GM19035 (cell line): Measurements from ENCODE around the gene GDF2.

Experiments used
- ATAC-seq: cut with Tn5 transposase; IDR thresholded peaks from one replicate; pipeline ENCODE4 v1.9.1; 2021; ENCODE audit not compliant: unreplicated experiment

The GDF2 gene

GRCh38 chr10:47311193-47311931 is 10.9 kb upstream of the GDF2 start:
- no peak for ATAC-seq

DNA sequence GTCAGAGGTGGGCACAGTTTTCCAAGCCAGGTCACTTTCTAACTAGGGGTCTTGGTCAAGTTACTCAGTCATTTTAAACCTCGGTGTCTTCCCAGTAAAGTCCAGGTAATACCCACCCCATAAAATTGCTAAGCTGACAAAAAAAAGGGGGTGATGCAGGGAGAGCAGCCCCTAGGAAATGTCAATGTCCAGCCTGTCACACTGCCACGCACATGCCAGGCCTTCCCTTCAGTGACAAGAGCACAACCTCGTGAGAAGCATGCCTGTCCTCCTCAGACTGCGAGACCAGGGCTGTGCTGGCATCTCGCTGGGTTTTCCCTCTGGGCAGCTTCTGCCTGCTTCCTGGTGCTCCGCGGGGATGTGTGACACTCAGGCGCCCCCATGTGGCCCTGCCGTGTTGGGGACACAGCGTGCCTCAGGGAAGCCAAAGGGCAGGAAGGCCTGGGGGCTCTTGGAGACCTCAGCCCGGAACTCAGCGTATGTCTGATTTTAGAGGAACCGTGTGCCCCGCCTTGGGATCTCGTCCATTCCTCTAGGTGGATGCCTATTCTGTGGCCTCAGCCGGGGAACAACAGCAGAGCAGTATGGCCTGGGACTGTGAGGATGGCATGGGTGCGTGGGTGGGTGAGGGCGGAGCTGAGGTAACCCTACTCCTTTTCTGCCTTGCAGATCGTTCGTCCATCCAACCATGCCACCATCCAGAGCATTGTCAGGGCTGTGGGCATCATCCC is 10.2 kb upstream of the GDF2 start:
- ATAC-seq, result peak; percentile 84

DNA sequence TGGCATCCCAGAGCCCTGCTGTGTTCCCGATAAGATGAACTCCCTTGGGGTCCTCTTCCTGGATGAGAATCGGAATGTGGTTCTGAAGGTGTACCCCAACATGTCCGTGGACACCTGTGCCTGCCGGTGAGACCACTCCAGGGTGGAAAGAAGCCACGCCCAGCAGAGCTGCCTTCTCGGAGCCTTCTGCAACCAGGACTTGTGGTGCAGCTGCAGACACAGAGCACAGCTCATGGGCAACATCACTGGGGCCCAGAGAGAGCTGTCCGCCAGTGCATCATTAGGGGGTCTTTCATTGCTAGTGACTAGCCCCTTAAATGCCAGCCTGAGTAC is 9.6 kb upstream of the GDF2 start:
- no peak for ATAC-seq

GRCh38 chr10:47314416-47314970 is 7.8 kb upstream of the GDF2 start:
- ATAC-seq, result no peak

GRCh38 chr10:47315421-47315820 is 6.8 kb upstream of the GDF2 start:
- ATAC-seq, result no peak

- no peak for ATAC-seq
Measured at GRCh38 chr10:47316131-47316530, 6.1 kb upstream of the GDF2 start.

DNA sequence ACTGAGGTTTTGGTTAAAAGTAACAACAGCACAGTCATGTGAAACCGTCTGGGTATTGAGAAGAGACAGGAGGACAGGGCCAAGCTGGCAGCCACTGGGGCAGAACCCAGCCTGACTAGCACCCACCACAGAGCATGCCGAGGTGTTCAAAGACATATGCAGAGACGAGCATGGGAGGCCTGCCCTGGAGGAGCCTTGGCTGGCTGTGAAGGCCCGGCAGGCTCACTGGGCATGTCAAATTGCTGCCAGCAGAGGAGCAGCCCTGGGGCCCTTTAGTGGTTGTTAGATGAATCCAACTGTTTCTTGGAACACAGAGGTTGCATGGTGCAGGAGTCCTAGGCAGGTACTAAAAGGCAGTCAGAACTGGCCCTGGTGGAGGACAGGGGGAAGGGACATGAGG is 5.0 kb upstream of the GDF2 start:
- ATAC-seq, result no peak

DNA sequence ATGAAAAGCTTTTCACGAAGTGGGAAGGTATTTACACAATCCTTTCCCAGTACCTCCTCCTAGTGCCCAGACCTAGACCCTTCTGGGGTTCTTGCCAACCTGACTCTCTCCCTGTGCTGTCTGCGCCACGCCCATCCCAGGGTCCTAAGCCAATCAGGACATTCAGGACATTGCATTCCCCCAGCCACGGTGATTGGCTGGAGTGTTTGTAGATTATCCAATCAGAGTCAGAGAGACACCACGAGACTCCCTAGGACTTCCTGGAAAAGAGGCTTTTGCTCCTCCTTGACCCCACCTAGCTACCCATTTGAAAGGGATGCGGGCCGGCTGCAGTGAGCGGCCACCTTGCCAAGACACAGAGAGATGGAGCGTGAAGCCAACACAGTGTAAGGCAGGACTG is 3.5 kb upstream of the GDF2 start:
- ATAC-seq, result no peak

GRCh38 chr10:47319784-47320183 is 2.5 kb upstream of the GDF2 start:
- ATAC-seq, result no peak

DNA sequence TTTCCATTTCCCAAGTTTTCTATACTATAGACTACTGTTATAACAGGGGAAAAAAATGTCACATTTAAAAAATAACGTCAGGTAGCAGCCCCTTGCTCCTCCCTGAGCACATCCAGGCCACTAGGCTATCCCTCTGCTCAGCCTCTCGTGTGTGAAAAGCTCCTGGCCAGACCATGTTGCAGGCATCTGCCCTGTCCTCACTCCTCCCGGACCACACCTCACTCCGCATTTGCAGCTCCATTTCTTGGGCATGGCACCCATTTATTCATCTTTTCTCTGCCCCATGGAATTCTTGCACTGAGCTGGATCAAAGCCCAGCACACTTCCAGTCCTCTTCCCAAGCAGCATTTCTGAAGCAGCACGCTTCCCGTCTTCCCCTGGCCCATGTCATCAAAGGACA is 1.4 kb upstream of the GDF2 start:
- no peak for ATAC-seq

DNA sequence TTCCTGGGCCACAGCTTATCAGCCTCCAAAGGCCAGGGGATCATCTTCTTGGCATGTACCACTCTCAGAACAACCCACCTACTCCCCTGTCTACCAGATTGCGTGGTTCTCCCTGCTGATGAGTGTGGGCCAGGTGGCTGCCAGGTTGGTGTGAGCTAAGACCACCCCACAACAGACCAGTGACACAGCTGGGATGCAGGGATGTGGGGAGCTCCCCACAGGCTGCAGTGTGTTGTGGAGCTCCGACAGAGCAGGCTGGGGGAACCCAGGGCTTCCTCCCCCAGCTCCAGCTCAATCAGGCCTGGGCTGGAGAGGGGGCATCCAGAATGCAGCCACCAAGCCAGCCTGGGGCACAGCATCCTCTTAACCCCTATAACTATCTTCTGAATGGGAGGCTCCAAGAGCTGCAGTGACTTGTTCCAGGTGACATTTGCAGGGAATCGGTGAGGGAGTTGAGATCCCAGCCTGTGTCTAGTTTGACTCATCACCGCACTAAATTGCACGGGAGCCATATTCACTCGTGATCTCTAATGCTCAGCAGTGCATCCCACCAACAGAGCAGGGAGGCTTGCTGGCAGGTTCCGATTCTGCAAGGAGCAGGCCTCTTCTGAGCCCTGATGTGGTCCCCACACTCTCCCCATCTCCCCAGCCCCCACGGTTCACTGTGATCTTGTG is 596 bp upstream of the GDF2 start:
- no peak for ATAC-seq

- ATAC-seq, result no peak
Measured at GRCh38 chr10:47323087-47323486, 833 bp downstream of the GDF2 start.

- ATAC-seq, result no peak
Measured at GRCh38 chr10:47323636-47324296, 1.5 kb downstream of the GDF2 start.

GRCh38 chr10:47325303-47326291 is 3.3 kb downstream of the GDF2 start:
- no peak for ATAC-seq

DNA sequence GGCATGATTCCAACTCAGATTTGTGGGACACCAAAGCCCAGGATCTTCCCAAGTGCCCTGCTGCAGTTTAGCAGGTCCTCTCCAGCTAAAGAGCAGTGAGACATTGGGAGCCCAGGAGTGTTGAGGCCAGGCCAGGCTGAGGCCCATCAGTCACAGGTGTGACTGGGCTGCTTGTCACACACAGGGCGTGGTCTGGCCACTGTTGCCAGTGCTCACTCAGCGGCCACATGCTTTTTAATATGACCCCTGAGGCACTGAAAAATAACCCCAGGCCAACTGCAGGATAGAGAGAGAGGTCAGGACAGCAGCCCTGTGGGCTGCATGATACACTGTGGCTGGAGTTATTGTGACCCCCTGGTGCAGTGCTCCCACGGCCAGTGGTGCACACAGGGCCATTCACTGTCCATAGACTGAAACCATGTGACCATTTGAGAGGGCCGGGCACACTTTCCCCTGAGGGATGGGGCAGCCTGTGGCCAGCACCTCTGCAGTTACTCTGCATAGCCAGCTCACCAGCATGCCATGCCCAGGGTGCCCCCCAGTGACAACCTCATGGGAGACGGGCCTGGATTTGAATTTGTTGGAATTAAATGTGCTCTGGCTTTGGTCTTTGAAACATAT is 4.2 kb downstream of the GDF2 start:
- no peak for ATAC-seq

DNA sequence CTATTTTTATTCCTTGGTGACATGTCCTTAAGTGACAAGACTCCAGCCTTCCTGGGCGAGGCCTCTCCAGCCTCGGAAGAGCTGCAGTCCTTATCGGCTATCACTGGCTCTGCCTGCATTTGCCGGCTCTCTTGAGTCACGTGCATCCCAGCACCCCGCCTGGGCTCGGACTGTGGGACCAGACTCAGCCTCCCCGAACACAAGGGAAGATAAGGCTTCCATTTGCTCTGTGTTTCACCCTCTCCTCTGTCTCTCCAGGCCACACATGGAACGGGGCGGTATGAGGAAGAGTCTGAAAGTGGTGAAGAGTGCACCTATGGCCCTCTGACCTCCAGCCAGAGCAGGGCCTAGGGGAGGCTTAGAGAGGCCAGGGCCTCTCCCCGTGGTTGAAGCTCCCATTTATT is 4.7 kb downstream of the GDF2 start:
- no peak for ATAC-seq

- ATAC-seq, result no peak
Measured at GRCh38 chr10:47329855-47330254, 7.6 kb downstream of the GDF2 start.

GRCh38 chr10:47330366-47330765 is 8.1 kb downstream of the GDF2 start:
- ATAC-seq, result no peak

GRCh38 chr10:47330804-47331203 is 8.6 kb downstream of the GDF2 start:
- no peak for ATAC-seq

DNA sequence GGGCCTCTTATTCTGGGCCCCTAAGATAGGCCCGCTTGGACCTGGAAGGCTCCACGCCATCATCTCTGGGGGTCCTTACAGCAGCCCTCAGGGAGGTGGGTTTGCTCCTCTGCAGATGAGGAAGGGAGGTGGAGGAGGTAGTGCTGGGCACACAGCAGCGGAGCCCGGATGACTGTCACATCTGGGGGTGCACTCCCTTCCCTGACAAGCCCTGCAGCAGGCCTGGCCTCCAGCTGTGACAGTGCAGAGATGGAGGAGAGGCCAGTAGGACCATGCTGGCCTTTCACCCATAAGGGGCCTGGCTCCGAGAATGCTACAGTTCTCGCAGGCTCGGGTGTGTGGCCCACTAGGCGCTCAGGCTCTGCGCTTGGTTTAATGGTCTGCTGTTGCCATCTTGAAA is 9.2 kb downstream of the GDF2 start:
- no peak for ATAC-seq
